HG03520 (cell line): ENCODE measurements around the gene OSBP2.
"Not testable (repeated sequence)": the region's sequence is repeated elsewhere in the genome, so short reads cannot be mapped to it uniquely, and the experiment has no call there.

Source experiments
- ATAC-seq: cut with Tn5 transposase; IDR thresholded peaks from one replicate; pipeline ENCODE4 v1.9.1; 2021; ENCODE audit warnings: mild to moderate bottlenecking, moderate library complexity; ENCODE audit not compliant: unreplicated experiment

The OSBP2 gene

GRCh38 chr22:30679895-30680690, 14.6 kb upstream of the OSBP2 start:
- ATAC-seq = not testable (repeated sequence)

- no peak for ATAC-seq
Observed at GRCh38 chr22:30680991-30681770, 13.5 kb upstream of the OSBP2 start.

GRCh38 chr22:30681831-30682230, 12.8 kb upstream of the OSBP2 start:
- no peak for ATAC-seq

GRCh38 chr22:30685178-30685577, 9.5 kb upstream of the OSBP2 start:
- ATAC-seq = no peak

- no peak for ATAC-seq
Observed at GRCh38 chr22:30687358-30687757, 7.3 kb upstream of the OSBP2 start.

GRCh38 chr22:30689622-30690021, 5.1 kb upstream of the OSBP2 start:
- ATAC-seq = no peak

- ATAC-seq = no peak
Observed at GRCh38 chr22:30691204-30691603, 3.5 kb upstream of the OSBP2 start.

GRCh38 chr22:30694171-30694639, 469 bp upstream of the OSBP2 start:
- no peak for ATAC-seq

- no peak for ATAC-seq
Observed at GRCh38 chr22:30695351-30695851, 727 bp downstream of the OSBP2 start.

GRCh38 chr22:30695871-30696655, 1.4 kb downstream of the OSBP2 start:
- no peak for ATAC-seq

- ATAC-seq = no peak
Observed at GRCh38 chr22:30697975-30698374, 3.3 kb downstream of the OSBP2 start.

- no peak for ATAC-seq
Observed at GRCh38 chr22:30701872-30702271, 7.2 kb downstream of the OSBP2 start.

GRCh38 chr22:30702856-30703255, 8.2 kb downstream of the OSBP2 start:
- no peak for ATAC-seq

GRCh38 chr22:30704978-30705377, 10.3 kb downstream of the OSBP2 start:
- no peak for ATAC-seq

- no peak for ATAC-seq
Observed at GRCh38 chr22:30705710-30706651, 11.3 kb downstream of the OSBP2 start.

GRCh38 chr22:30709980-30710379, 15.3 kb downstream of the OSBP2 start:
- ATAC-seq = not testable (repeated sequence)

GRCh38 chr22:30712094-30712493, 17.4 kb downstream of the OSBP2 start:
- ATAC-seq = no peak

- ATAC-seq = no peak
Observed at GRCh38 chr22:30714062-30714461, 19.4 kb downstream of the OSBP2 start.

- ATAC-seq = no peak
Observed at GRCh38 chr22:30717331-30717921, 22.8 kb downstream of the OSBP2 start.

GRCh38 chr22:30717952-30718351, 23.3 kb downstream of the OSBP2 start:
- ATAC-seq = no peak
